ENCODE results near the gene ZNF284. TPM values are rescaled to one million over a fixed set of nuclear protein-coding genes. Genes with fewer than 3 reads are reported as not detected.

The ZNF284 gene
- polyA plus RNA-seq: 0.69 TPM

GRCh38 chr19:44071824-44072542, at the start of gene ZNF284:
TSS of gene ZNF284 (plus strand) at chr19:44072159. CDS start at chr19:44076390, 4,231 bp downstream.
- no peaks in the 10 kb centered on the region for H3K27me3 Mint-ChIP-seq
- H3K36me3 Mint-ChIP-seq: peaks cover 5% of the 10 kb centered on the region
- peaks cover 5 to 22% (median 22%) of the 10 kb centered on the region in 3 donors for H3K9me3 Mint-ChIP-seq
- peaks cover 17 to 20% (median 20%) of the 10 kb centered on the region in 3 donors for H3K4me1 Mint-ChIP-seq
- peak within 1 kb of the TSS; percentile 88 to 99 (median 94) for H3K4me3 Mint-ChIP-seq
- peak within 1 kb of the TSS; percentile 8 to 95 (median 60) for H3K27ac Mint-ChIP-seq

GRCh38 chr19:44024900-44025216, 47.1 kb upstream of the ZNF284 start:
- H3K9me3 Mint-ChIP-seq: peaks cover 16 to 33% (median 22%) of the 10 kb centered on the region in 3 donors

DNA sequence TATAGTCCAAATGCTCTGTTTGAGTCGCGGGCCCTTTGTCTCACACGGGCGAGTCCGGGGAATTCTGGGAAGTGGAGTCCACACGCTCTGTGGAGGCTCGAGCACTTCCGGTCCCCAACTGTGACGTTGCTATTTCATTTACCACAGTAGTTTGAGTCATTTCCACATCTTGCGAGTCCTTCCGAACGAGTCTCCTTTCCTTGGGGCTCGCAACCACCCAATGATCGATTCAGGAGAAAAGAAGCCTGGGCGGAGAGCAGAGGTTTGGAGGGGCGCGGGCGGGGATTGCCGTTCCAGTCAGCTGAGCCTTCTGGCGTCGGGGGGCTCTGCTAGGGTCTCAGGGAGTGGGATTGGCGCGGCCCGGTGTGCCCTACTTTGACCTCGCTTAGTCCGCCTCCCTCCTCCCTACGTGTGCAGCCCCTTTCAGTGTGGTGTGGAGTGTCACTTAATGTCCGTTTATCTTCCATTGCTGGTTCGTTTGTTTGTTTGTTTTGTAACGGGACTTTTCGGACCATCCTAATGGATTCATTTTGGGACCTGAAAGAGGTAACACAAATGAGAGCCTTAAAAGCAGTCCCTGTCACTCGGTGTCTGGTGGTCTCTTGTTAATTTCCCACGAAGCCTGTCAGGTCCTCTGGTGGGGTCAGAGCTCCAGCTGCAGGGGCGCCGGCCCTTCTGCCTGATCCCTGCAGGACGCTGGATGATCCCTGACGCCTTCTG, 46.6 kb upstream of the ZNF284 start, which contains the start of gene ZNF222:
Gene ZNF222, plus strand, starts transcription at position 163 of the 720 bp plus-strand sequence. Its CDS starts 58 bp downstream, at position 221.
- Mint-ChIP-seq H3K9me3 (peaks cover 18 to 33% (median 18%) of the 10 kb centered on the region in 3 donors), H3K27me3 (peaks cover 4% of the 10 kb centered on the region), H3K27ac (peak within 1 kb of the TSS; percentile 39 to 85 (median 49)), H3K4me3 (peak within 1 kb of the TSS; percentile 97 to 99 (median 98)), H3K36me3 (peaks cover 40% of the 10 kb centered on the region), H3K4me1 (peaks cover 14 to 22% (median 14%) of the 10 kb centered on the region in 3 donors)

More at GRCh38 chr19:44024900-44025216, 47.1 kb upstream of the ZNF284 start:
- H3K36me3 Mint-ChIP-seq: peaks cover 37% of the 10 kb centered on the region
- peak overlapping the region in 2 of 3 donors; percentile 49 to 85 for H3K27ac Mint-ChIP-seq
- H3K4me3 Mint-ChIP-seq: peak overlapping the region; percentile 97 to 99 (median 98)
- peaks cover 5% of the 10 kb centered on the region for H3K27me3 Mint-ChIP-seq
- peaks cover 14 to 22% (median 14%) of the 10 kb centered on the region in 3 donors for H3K4me1 Mint-ChIP-seq

GRCh38 chr19:44026622-44027021, 45.3 kb upstream of the ZNF284 start:
- Mint-ChIP-seq H3K27me3 (no peaks in the 10 kb centered on the region), H3K4me1 (peaks cover 14 to 22% (median 14%) of the 10 kb centered on the region in 3 donors), H3K9me3 (peaks cover 20 to 38% (median 23%) of the 10 kb centered on the region in 3 donors), H3K27ac (no peak overlapping the region), H3K36me3 (peaks cover 49% of the 10 kb centered on the region), H3K4me3 (peak overlapping the region in 3 of 4 donors; percentile 12 to 97 (median 52))

DNA sequence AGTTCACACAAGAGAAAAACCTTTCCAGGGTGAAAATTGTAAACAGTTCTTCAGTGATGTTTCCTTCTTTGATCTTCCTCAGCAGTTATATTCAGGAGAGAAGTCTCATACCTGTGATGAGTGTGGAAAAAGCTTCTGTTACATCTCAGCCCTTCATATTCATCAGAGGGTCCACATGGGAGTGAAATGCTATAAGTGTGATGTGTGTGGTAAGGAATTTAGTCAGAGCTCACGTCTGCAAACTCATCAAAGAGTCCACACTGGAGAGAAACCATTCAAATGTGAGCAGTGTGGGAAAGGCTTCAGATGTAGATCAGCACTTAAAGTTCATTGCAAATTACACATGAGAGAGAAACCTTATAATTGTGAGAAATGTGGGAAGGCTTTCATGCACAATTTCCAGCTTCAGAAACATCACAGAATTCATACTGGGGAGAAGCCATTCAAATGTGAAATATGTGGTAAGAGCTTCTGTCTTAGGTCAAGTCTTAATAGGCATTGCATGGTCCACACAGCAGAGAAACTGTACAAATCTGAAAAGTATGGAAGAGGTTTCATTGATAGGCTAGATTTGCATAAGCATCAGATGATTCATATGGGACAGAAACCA, 39.9 kb upstream of the ZNF284 start:
- H3K27me3 Mint-ChIP-seq: no peaks in the 10 kb centered on the region
- no peak overlapping the region for H3K4me3 Mint-ChIP-seq
- H3K9me3 Mint-ChIP-seq: peaks cover 33 to 53% (median 52%) of the 10 kb centered on the region in 3 donors
- peaks cover 41% of the 10 kb centered on the region for H3K36me3 Mint-ChIP-seq
- no peaks in the 10 kb centered on the region for H3K4me1 Mint-ChIP-seq
- H3K27ac Mint-ChIP-seq: no peak overlapping the region

DNA sequence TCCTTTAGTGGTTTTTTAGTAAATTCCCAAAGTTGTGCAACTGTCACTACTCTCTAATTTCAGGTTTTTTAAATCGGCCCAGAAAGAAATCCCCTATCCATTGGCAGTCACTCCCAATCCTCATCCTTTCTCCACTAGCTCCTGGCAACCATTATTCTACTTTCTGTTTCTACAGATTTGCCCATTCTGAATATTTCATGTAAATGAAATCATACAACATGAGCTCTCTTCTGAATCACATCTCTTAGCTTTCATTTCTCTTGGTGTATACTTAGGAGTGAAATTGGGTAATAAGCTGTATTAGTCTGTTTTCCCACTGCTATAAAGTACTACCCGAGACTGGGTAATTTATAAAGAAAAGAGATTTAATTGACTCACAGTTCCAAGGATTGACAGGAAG, 29.8 kb upstream of the ZNF284 start:
- Mint-ChIP-seq H3K27me3 (peaks cover 3% of the 10 kb centered on the region), H3K36me3 (peaks cover 4% of the 10 kb centered on the region), H3K27ac (no peak overlapping the region), H3K4me1 (no peaks in the 10 kb centered on the region), H3K4me3 (no peak overlapping the region), H3K9me3 (peaks cover 12 to 52% (median 30%) of the 10 kb centered on the region in 3 donors)

DNA sequence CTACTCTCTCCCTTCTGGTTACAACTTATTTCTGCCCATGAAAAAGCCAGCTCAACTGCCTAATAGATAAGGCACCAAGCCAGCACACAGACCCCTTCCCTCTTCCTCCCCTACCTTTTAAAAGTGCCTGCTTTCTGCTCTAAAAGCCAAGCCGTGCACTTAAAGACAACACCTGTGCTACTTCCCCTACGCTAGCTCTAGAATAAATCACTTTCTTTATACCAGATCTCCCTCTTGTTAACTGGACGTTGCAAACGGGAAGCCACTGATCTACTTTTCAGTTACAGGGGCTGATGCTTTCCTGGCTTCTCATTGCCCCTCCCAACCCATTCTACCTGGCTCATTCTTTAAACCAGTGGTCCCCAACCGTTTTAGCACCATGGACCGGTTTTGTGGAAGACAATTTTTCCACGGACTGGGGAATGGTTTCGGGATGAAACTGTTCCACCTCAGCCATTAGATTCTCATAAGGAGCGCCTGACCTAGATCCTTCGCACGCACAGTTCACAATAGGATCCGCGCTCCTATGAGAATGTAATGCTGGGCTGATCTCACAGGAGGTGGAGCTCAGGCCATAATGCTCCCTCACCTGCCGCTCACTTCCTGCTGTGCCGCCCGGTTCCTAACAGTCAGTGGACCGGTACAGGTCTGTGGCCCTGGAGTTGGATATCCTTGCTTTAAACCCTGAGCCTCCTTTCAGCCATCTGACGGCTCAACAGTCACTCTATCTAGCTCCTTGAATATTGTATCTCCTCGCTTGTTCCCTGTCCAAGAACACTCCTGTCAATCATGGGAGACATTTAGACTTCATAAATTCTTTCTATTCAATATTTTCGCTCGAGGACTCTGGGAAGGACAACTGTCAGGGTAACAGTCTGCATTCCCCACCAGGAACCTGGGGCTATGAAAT, 21.0 kb upstream of the ZNF284 start:
- Mint-ChIP-seq H3K27me3 (peaks cover 3% of the 10 kb centered on the region), H3K4me1 (peaks cover 11 to 16% (median 14%) of the 10 kb centered on the region in 3 donors), H3K9me3 (peaks cover 11 to 40% (median 26%) of the 10 kb centered on the region in 3 donors), H3K4me3 (peak overlapping the region; percentile 92 to 97 (median 94)), H3K36me3 (peaks cover 2% of the 10 kb centered on the region), H3K27ac (peak overlapping the region in 1 of 3 donors; percentile 66)

- H3K4me3 Mint-ChIP-seq: peak within 1 kb of the TSS; percentile 92 to 97 (median 94)
- peaks cover 2% of the 10 kb centered on the region for H3K36me3 Mint-ChIP-seq
- peaks cover 12 to 37% (median 26%) of the 10 kb centered on the region in 3 donors for H3K9me3 Mint-ChIP-seq
- peaks cover 3% of the 10 kb centered on the region for H3K27me3 Mint-ChIP-seq
- H3K4me1 Mint-ChIP-seq: peaks cover 11 to 16% (median 14%) of the 10 kb centered on the region in 3 donors
- H3K27ac Mint-ChIP-seq: peak within 1 kb of the TSS in 2 of 3 donors; percentile 39 to 66
These were observed 20.1 kb upstream of the ZNF284 start, which contains the start of gene ZNF223 for GRCh38 chr19:44051650-44052402. TSS of gene ZNF223 (plus strand) at chr19:44052036. CDS start at chr19:44055177, 3,141 bp downstream.

GRCh38 chr19:44055870-44056269, 16.1 kb upstream of the ZNF284 start:
- peaks cover 3% of the 10 kb centered on the region for H3K27me3 Mint-ChIP-seq
- H3K4me3 Mint-ChIP-seq: no peak overlapping the region

GRCh38 chr19:44059229-44059628, 12.7 kb upstream of the ZNF284 start:
- peaks cover 12 to 39% (median 23%) of the 10 kb centered on the region in 3 donors for H3K9me3 Mint-ChIP-seq
- H3K4me1 Mint-ChIP-seq: no peaks in the 10 kb centered on the region
- H3K27ac Mint-ChIP-seq: no peak overlapping the region
- no peaks in the 10 kb centered on the region for H3K27me3 Mint-ChIP-seq
- H3K36me3 Mint-ChIP-seq: peaks cover 9% of the 10 kb centered on the region
- no peak overlapping the region for H3K4me3 Mint-ChIP-seq

More at GRCh38 chr19:44055870-44056269, 16.1 kb upstream of the ZNF284 start:
- H3K27ac Mint-ChIP-seq: no peak overlapping the region
- H3K36me3 Mint-ChIP-seq: peaks cover 12% of the 10 kb centered on the region
- H3K9me3 Mint-ChIP-seq: peaks cover 10 to 37% (median 22%) of the 10 kb centered on the region in 3 donors
- peaks cover 10 to 14% (median 12%) of the 10 kb centered on the region in 3 donors for H3K4me1 Mint-ChIP-seq

DNA sequence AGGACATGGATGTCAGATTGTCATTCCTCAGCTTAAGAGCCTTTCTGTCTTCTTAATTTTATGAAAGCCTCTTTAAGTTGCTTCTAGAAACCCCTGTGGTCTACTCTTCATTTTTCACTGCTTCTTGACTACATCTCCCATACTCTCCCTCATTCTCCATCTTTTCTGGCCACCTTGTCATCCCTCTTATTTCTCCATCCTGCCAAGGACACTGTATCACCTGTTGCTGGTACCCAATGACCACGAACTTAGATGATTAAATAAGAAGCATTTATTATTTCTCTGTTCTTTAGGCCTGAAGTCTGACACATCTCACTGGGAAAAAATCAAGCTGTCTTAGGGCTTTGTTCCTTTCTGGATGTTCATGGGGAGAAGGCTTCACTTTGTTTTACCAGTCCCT, 10.9 kb upstream of the ZNF284 start:
- peaks cover 7 to 36% (median 18%) of the 10 kb centered on the region in 3 donors for H3K9me3 Mint-ChIP-seq
- no peaks in the 10 kb centered on the region for H3K4me1 Mint-ChIP-seq
- no peaks in the 10 kb centered on the region for H3K27me3 Mint-ChIP-seq
- peak overlapping the region in 1 of 4 donors; percentile 6 for H3K4me3 Mint-ChIP-seq
- peak overlapping the region in 1 of 3 donors; percentile 65 for H3K27ac Mint-ChIP-seq
- H3K36me3 Mint-ChIP-seq: peaks cover 13% of the 10 kb centered on the region

DNA sequence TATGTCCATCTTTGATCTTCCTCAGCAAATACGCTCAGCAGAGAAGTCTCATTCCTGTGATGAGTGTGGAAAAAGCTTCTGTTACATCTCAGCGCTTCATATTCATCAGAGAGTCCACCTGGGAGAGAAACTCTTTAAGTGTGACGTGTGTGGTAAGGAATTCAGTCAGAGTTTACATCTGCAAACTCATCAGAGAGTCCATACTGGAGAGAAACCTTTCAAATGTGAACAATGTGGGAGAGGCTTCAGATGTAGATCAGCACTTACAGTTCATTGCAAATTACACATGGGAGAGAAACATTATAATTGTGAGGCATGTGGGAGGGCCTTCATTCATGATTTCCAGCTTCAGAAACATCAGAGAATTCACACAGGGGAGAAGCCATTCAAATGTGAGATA, 5.7 kb upstream of the ZNF284 start:
- Mint-ChIP-seq H3K4me1 (peaks cover 3 to 4% (median 3%) of the 10 kb centered on the region in 3 donors), H3K9me3 (peaks cover 16 to 54% (median 23%) of the 10 kb centered on the region in 3 donors), H3K27me3 (no peaks in the 10 kb centered on the region), H3K36me3 (peaks cover 9% of the 10 kb centered on the region), H3K4me3 (no peak overlapping the region), H3K27ac (no peak overlapping the region)

DNA sequence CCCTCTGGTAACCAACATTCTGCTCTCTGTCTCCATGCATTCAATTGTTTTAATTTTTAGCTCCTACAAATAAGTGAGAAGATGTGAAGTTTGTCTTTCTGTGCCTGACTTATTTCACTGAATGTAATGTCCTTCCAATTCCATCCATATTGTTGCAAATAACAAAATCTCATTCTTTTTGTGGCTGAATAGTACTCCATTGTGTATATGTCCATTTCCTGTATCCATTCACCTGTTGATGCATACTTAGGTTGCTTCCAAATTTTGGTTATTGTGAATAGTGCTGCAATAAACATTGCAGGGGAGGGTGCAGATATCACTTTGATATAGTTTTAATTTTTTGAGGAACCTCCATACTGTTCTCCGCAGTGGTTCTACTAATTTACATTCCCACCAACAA, 2.5 kb upstream of the ZNF284 start:
- Mint-ChIP-seq H3K9me3 (peaks cover 17 to 42% (median 22%) of the 10 kb centered on the region in 3 donors), H3K4me3 (no peak overlapping the region), H3K4me1 (peaks cover 17 to 20% (median 17%) of the 10 kb centered on the region in 3 donors)

More for the DNA sequence above, 2.5 kb upstream of the ZNF284 start:
- Mint-ChIP-seq H3K27ac (no peak overlapping the region), H3K36me3 (peaks cover 9% of the 10 kb centered on the region), H3K27me3 (no peaks in the 10 kb centered on the region)

All from IgD-negative memory B cell (primary cell).